Chondrocyte (in vitro differentiated cells): ENCODE data around the gene VHLL. TPM values are rescaled to one million over a fixed set of nuclear protein-coding genes. Genes with fewer than 3 reads are reported as not detected.

Experiments used
- DNase-seq: peaks from one replicate; pipeline ENCODE4 v3.0.0; 2021; ENCODE audit warnings: mixed read lengths, low spot score
- H3K27ac Mint-ChIP-seq: one replicate; pipeline ENCODE4 v1.8.0; 2021; ENCODE audit warnings: mild to moderate bottlenecking, moderate library complexity, mixed read lengths; ENCODE audit not compliant: unreplicated experiment
- H3K27me3 Mint-ChIP-seq: 2 replicates; pipeline ENCODE4 v1.8.0; 2021; ENCODE audit warnings: low read depth, mixed read lengths
- H3K36me3 Mint-ChIP-seq: 2 replicates; pipeline ENCODE4 v1.8.0; 2021; ENCODE audit warnings: low read depth, mixed read lengths
- H3K4me1 Mint-ChIP-seq: 2 replicates; pipeline ENCODE4 v1.8.0; 2021; ENCODE audit warnings: low read depth, mild to moderate bottlenecking, mixed read lengths
- H3K4me3 Mint-ChIP-seq: one replicate; pipeline ENCODE4 v1.8.0; 2021; ENCODE audit warnings: mild to moderate bottlenecking, moderate library complexity, mixed read lengths; ENCODE audit not compliant: unreplicated experiment
- H3K9me3 Mint-ChIP-seq: 2 replicates; pipeline ENCODE4 v1.8.0; 2021; ENCODE audit warnings: low read depth, mixed read lengths
- CTCF ChIP-seq: fragments of 200-600 bp; sonication (generic); IDR thresholded peaks from 2 replicates; pipeline ENCODE4 v1.5.0; 2021; ENCODE audit warnings: antibody characterized with exemption, mild to moderate bottlenecking, moderate library complexity
- total RNA-seq: library from RNA; stranded (reverse); gene quantifications from 3 replicates; pipeline ENCODE4 v1.2.1, GENCODE V29; 2021

The VHLL gene
- total RNA-seq, 1 donor from 2014 or later = not detected

DNA sequence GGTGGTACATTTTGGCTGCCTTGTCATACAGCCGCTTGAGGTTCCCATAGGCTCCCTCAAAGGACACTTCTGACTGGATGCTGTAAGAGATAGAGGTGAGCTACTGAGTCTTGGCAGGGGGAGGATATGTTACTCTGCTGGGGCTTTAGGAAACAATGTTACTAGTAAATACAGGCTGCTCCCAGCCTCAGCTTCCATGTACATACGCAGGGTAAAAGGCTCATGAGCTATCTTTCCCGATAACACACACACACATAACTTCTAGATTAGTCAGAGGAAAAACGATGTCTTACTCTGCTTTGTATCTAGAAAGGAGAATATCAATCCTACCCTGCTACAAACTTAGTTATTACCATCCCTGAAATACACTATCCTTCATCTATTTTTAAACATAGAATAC is 30.8 kb downstream of the VHLL start:
- Mint-ChIP-seq H3K4me3 (no peak overlapping the region), H3K36me3 (peaks cover 58% of the 10 kb centered on the region), H3K4me1 (peaks cover 5% of the 10 kb centered on the region), H3K9me3 (no peaks in the 10 kb centered on the region), H3K27ac (peak overlapping the region; percentile 1), H3K27me3 (no peaks in the 10 kb centered on the region)
- TF ChIP-seq CTCF = no peak
- DNase-seq = no peak

- Mint-ChIP-seq H3K27me3 (no peaks in the 10 kb centered on the region), H3K4me1 (peaks cover 14% of the 10 kb centered on the region), H3K9me3 (no peaks in the 10 kb centered on the region), H3K27ac (no peak overlapping the region), H3K4me3 (no peak overlapping the region), H3K36me3 (peaks cover 59% of the 10 kb centered on the region)
- no peak for TF ChIP-seq CTCF
- DNase-seq = no peak
Observed at GRCh38 chr1:156266051-156266450, 33.1 kb downstream of the VHLL start.

DNA sequence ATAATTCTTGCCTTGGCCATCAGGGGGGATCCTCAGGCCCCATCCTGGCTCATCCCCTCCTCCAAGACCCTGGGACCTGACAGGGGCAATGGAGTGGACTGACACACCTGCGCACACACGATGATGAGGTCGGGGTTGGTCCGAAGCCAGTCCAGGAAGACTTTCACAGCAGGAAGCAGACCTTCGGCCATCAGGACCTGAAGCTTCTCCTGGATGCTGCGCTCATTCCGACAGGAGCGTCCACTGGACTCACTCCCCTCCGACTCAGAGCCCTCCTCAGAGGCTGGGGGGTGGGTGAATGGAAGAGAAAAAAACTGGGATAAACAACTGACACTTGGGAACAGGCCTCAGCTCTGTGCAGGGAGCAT is 35.8 kb downstream of the VHLL start:
- H3K4me3 Mint-ChIP-seq = no peak overlapping the region

DNA sequence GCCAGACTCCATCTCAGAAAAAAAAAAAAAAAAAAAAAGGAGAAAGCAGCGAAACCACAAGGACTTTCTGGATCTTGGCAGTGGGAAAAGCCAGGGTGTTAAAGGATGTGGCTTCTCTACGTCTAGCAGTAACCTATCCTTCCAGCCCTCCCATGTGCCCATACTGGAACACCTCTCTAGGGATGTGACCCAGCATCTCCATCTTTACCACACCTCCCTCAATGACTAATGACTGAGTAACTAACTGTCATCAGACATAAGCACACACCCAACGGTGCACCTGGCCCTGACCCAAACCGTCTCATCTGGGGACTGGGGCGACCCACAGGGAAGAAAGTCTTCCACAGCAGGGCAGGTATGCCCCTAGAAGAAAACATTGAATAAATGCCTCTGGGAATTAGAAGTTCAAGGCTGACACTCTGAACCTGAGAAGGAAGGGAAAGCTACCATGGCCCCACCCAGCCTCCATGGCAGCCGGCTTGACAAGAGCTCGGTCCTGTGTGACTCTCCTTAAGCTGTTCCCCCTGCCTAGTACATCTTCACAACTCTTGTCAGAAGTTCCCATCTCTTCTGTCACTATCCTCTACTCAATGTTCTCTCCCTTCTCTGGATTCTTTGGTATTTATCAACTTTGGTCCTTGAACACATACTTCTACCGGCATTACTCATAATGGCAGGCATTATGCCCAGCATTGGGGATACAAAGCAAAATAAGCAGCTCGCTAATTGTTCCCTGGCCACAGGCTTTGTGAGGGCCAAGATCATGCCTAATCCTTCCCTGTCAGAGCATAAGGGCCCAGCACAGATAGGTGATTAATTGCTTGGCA is 36.4 kb downstream of the VHLL start:
- Mint-ChIP-seq H3K9me3 (no peaks in the 10 kb centered on the region), H3K4me1 (peaks cover 14% of the 10 kb centered on the region), H3K27me3 (no peaks in the 10 kb centered on the region), H3K4me3 (no peak overlapping the region), H3K36me3 (peaks cover 64% of the 10 kb centered on the region), H3K27ac (peak overlapping the region; percentile 58)
- TF ChIP-seq CTCF = no peak
- DNase-seq = peak; percentile 27

More for the DNA sequence above, 35.8 kb downstream of the VHLL start:
- Mint-ChIP-seq H3K36me3 (peaks cover 66% of the 10 kb centered on the region), H3K9me3 (no peaks in the 10 kb centered on the region), H3K4me1 (peaks cover 14% of the 10 kb centered on the region), H3K27ac (no peak overlapping the region), H3K27me3 (no peaks in the 10 kb centered on the region)
- DNase-seq = peak; percentile 78
- no peak for TF ChIP-seq CTCF

GRCh38 chr1:156260896-156261295 is 38.2 kb downstream of the VHLL start:
- Mint-ChIP-seq H3K36me3 (peaks cover 55% of the 10 kb centered on the region), H3K27ac (peak overlapping the region; percentile 45)

More at GRCh38 chr1:156260896-156261295, 38.2 kb downstream of the VHLL start:
- no peak for TF ChIP-seq CTCF
- no peak overlapping the region for H3K4me3 Mint-ChIP-seq
- peak; percentile 34 for DNase-seq
- H3K4me1 Mint-ChIP-seq = peaks cover 14% of the 10 kb centered on the region
- H3K27me3 Mint-ChIP-seq = no peaks in the 10 kb centered on the region
- H3K9me3 Mint-ChIP-seq = no peaks in the 10 kb centered on the region
